ENCODE measurements around the gene FEM1A. TPM values are rescaled to one million over a fixed set of nuclear protein-coding genes. Genes with fewer than 3 reads are reported as not detected.

The FEM1A gene
- total RNA-seq, 2 experiments from 2014 or later, result 11.5 to 16.8 TPM

Small RNAs within 50 kb of the gene (microRNA-seq; reads per million reads assigned to microRNA genes)
- 10.2 reads per million, percentile 31 among the genes with 10 or more reads in this experiment for gene MIR7-3

Other genes starting within 250 kb of the FEM1A start
- gene SEMA6B, start 232.1 kb upstream of the FEM1A start, total RNA-seq, result not detected
- gene TNFAIP8L1, start 152.2 kb upstream of the FEM1A start, total RNA-seq, result 10 to 100 TPM; 15.7 to 20.1 TPM
- gene MYDGF, start 121.4 kb upstream of the FEM1A start, total RNA-seq, result 10 to 100 TPM; 47.7 to 60.8 TPM
- 10 to 100 TPM; 92.5 to 98.0 TPM for gene DPP9, start 67.9 kb upstream of the FEM1A start, total RNA-seq
- gene TICAM1, start 40.0 kb downstream of the FEM1A start, total RNA-seq, result 10 to 100 TPM; 19.5 to 22.4 TPM
- 10 to 100 TPM; 29.0 to 32.4 TPM for gene PLIN3, start 75.9 kb downstream of the FEM1A start, total RNA-seq
- gene ARRDC5, start 111.2 kb downstream of the FEM1A start, total RNA-seq, result under 1 TPM; 0.26 to 0.58 TPM
- 100 to 1,000 TPM; 149 to 154 TPM for gene UHRF1, start 117.8 kb downstream of the FEM1A start, total RNA-seq
- gene KDM4B, start 177.4 kb downstream of the FEM1A start, total RNA-seq, result 10 to 100 TPM; 31.2 to 42.3 TPM

Measured in activated CD8-positive, alpha-beta memory T cell treated with anti-CD3 and anti-CD28 coated beads, Interleukin-2, amount 10 ng/mL, durations not matched to agents 7 days and 5 days (primary cell).